CD14-positive monocyte (primary cell): Measurements from ENCODE around the gene PELI1. TPM values are rescaled to one million over a fixed set of nuclear protein-coding genes. Genes with fewer than 3 reads are reported as not detected.

ENCODE experiments used
- DNase-seq, 3 donors: peaks; one replicate each; pipeline ENCODE4 v3.0.0-alpha.2; 2011 to 2022
- H2AFZ ChIP-seq: 2 replicates; pipeline ENCODE4 v1.6.0; 2012; ENCODE audit warnings: mild to moderate bottlenecking, low read depth, low read length, inconsistent platforms; ENCODE audit not compliant: insufficient read depth, poor library complexity, severe bottlenecking
- H3K27ac ChIP-seq, 2 donors: 1 replicate in 1 of 2; 2 replicates in 1 of 2; pipeline ENCODE4 v1.5.1; 2012 to 2013; ENCODE audit warnings: low read length in 2 of 2, control low read depth in 1 of 2, inconsistent platforms in 1 of 2, low read depth in 1 of 2, mild to moderate bottlenecking in 1 of 2
- H3K27me3 ChIP-seq, 2 donors: one replicate each; pipeline versions ENCODE4 v1.6.0 to v1.6.1; 2011 to 2013; ENCODE audit warnings: low read length in 2 of 2; ENCODE audit not compliant: control insufficient read depth in 2 of 2, insufficient read depth in 2 of 2
- H3K36me3 ChIP-seq, 2 donors: replicated peaks in 1 of 2; 1 replicate in 1 of 2; 2 replicates in 1 of 2; pipeline versions ENCODE4 v1.5.1 to v1.6.1; 2012 to 2013; ENCODE audit warnings: low read length in 2 of 2, control low read depth in 1 of 2, inconsistent platforms in 1 of 2, mild to moderate bottlenecking in 1 of 2; ENCODE audit not compliant: insufficient read depth in 2 of 2, control insufficient read depth in 1 of 2
- H3K4me1 ChIP-seq, 2 donors: 1 replicate in 1 of 2; 2 replicates in 1 of 2; pipeline versions ENCODE4 v1.5.1 to v1.6.1; 2012 to 2013; ENCODE audit warnings: low read length in 2 of 2, control low read depth in 1 of 2, inconsistent platforms in 1 of 2, mild to moderate bottlenecking in 1 of 2, moderate library complexity in 1 of 2; ENCODE audit not compliant: insufficient read depth in 2 of 2, control insufficient read depth in 1 of 2
- H3K4me2 ChIP-seq: replicated peaks from 2 replicates; pipeline ENCODE3; 2012; ENCODE audit warnings: low read length, moderate library complexity, mild to moderate bottlenecking; ENCODE audit not compliant: poor library complexity, severe bottlenecking; ENCODE audit errors: extremely low read depth
- H3K4me3 ChIP-seq, 3 experiments: fragments of 200-600 bp in 1 of 3; sonication (generic) in 1 of 3; replicated peaks in 1 of 3; 1 replicate in 2 of 3; 2 replicates in 1 of 3; pipeline ENCODE4 v1.5.1; 2011 to 2013; ENCODE audit warnings: low read length in 3 of 3, mild to moderate bottlenecking in 3 of 3, control low read depth in 2 of 3, low read depth in 2 of 3, inconsistent platforms in 1 of 3, moderate library complexity in 1 of 3
- H3K79me2 ChIP-seq: 2 replicates; pipeline ENCODE4 v1.6.0; 2012; ENCODE audit warnings: mild to moderate bottlenecking, control low read depth, inconsistent platforms, low read length, moderate library complexity; ENCODE audit not compliant: insufficient read depth
- H3K9ac ChIP-seq: 2 replicates; pipeline ENCODE4 v1.6.0; 2017; ENCODE audit warnings: low read length, mild to moderate bottlenecking; ENCODE audit not compliant: insufficient read depth, poor library complexity, severe bottlenecking
- H3K9me3 ChIP-seq, 2 donors: replicated peaks in 1 of 2; 1 replicate in 1 of 2; 2 replicates in 1 of 2; pipeline versions ENCODE4 v1.5.1 to v1.6.1; 2012 to 2013; ENCODE audit warnings: low read length in 2 of 2, control low read depth in 1 of 2; ENCODE audit not compliant: control insufficient read depth in 1 of 2, insufficient read depth in 1 of 2
- H4K20me1 ChIP-seq: 2 replicates; pipeline ENCODE4 v1.6.0; 2012; ENCODE audit warnings: mild to moderate bottlenecking, low read length, control low read depth, moderate library complexity; ENCODE audit not compliant: insufficient read depth
- H3K27ac Mint-ChIP-seq, 7 donors: one replicate each; pipeline ENCODE4 v1.8.0; 2020; ENCODE audit warnings: mild to moderate bottlenecking in 7 of 7, mixed read lengths in 7 of 7, moderate library complexity in 6 of 7, inconsistent platforms in 2 of 7
- H3K27me3 Mint-ChIP-seq, 3 donors: one replicate each; pipeline ENCODE4 v1.8.0; 2021 to 2022; ENCODE audit warnings: low read depth in 3 of 3, mild to moderate bottlenecking in 3 of 3, mixed read lengths in 3 of 3, moderate library complexity in 3 of 3, inconsistent platforms in 1 of 3
- H3K36me3 Mint-ChIP-seq, 2 donors: one replicate each; pipeline ENCODE4 v1.8.0; 2020; ENCODE audit warnings: mixed read lengths in 2 of 2, inconsistent platforms in 1 of 2, mild to moderate bottlenecking in 1 of 2
- H3K4me1 Mint-ChIP-seq: one replicate; pipeline ENCODE4 v1.8.0; 2020; ENCODE audit warnings: mild to moderate bottlenecking, mixed read lengths
- H3K4me3 Mint-ChIP-seq, 2 donors: one replicate each; pipeline ENCODE4 v1.8.0; 2020; ENCODE audit warnings: mild to moderate bottlenecking in 2 of 2, mixed read lengths in 2 of 2, moderate library complexity in 1 of 2
- H3K9me3 Mint-ChIP-seq, 7 donors: one replicate each; pipeline ENCODE4 v1.8.0; 2020 to 2022; ENCODE audit warnings: mixed read lengths in 7 of 7, mild to moderate bottlenecking in 6 of 7, moderate library complexity in 6 of 7, inconsistent platforms in 2 of 7
- WGBS: methylation state at CpG from one replicate; pipeline ENCODE4 v1.1.5; 2013; ENCODE audit warnings: missing lambda C conversion rate; ENCODE audit not compliant: insufficient coverage; 5-methylcytosine and 5-hydroxymethylcytosine counted together
- intact Hi-C, 2 donors: fragments of 100-400 bp; cut with micrococcal nuclease; formaldehyde crosslinking; loops; one replicate each; pipeline versions ENCODE4 v1.15.0 to v1.15.1; 2023
- polyA plus RNA-seq, 3 donors: library from polyadenylated mRNA; depleted of rRNA in 1 of 3; unstranded in 2 of 3; stranded (reverse) in 1 of 3; fragments of 300-500 nt in 2 of 3; fragments of >200 nt in 1 of 3; fragmentation: Illumina TruSeq in 2 of 3; gene quantifications; 1 replicate in 2 of 3; 2 replicates in 1 of 3; pipeline ENCODE4 v1.2.3, GENCODE V29; 2012 to 2021
- TF ChIP-seq, protein P1 (sequence below): fragments of 200-600 bp; IDR thresholded peaks from one replicate; pipeline ENCODE4 v1.8.0; 2022; ENCODE audit warnings: antibody characterized with exemption, mild to moderate bottlenecking

PELI1 gene
- polyA plus RNA-seq, 3 donors: 44.7 to 106 (median 53.6) TPM

DNA sequence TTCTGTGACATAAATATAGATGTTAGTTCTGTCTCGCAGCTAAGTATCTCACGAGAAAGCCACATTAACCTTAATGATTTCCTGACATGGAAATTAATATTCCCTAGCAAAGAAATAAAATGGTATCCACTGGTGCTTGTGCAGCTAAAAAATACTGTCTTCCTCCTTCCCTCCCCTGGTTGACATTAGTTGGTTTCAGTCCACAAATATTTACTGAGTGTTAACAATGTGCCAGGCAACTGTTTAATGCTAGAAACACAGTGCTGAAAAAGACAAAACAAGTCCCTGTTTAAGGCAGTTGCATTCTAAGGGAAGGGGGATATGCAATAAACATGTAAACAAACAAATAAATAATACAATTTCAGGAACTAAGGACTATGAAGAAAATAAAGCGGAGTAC is 80.8 kb downstream of the PELI1 start:
- intact Hi-C loops: no loop called here
- peaks cover 10% of the 10 kb centered on the region for H3K4me1 Mint-ChIP-seq
- peaks cover 0 to 2% (median 2%) of the 10 kb centered on the region in 3 donors for H3K27me3 Mint-ChIP-seq
- peaks cover 0 to 11% of the 10 kb centered on the region in 2 donors for H3K4me1 ChIP-seq
- H3K4me2 ChIP-seq: no peak overlapping the region
- no peaks in the 10 kb centered on the region for H3K36me3 Mint-ChIP-seq
- no peaks in the 10 kb centered on the region for H3K9me3 ChIP-seq
- no peak overlapping the region for H3K9ac ChIP-seq
- H3K27ac ChIP-seq: no peak overlapping the region
- no peaks in the 10 kb centered on the region for H3K79me2 ChIP-seq
- H3K4me3 Mint-ChIP-seq: no peak overlapping the region
- H3K9me3 Mint-ChIP-seq: no peaks in the 10 kb centered on the region
- no peak overlapping the region for H2AFZ ChIP-seq
- H3K27me3 ChIP-seq: no peaks in the 10 kb centered on the region
- no peaks in the 10 kb centered on the region for H4K20me1 ChIP-seq
- no CpG with 5 or more reads among the region's 3 CpGs for WGBS
- H3K4me3 ChIP-seq: no peak overlapping the region
- DNase-seq: no peak
- H3K36me3 ChIP-seq: no peaks in the 10 kb centered on the region
- H3K27ac Mint-ChIP-seq: no peak overlapping the region
- TF ChIP-seq, protein P1, sequence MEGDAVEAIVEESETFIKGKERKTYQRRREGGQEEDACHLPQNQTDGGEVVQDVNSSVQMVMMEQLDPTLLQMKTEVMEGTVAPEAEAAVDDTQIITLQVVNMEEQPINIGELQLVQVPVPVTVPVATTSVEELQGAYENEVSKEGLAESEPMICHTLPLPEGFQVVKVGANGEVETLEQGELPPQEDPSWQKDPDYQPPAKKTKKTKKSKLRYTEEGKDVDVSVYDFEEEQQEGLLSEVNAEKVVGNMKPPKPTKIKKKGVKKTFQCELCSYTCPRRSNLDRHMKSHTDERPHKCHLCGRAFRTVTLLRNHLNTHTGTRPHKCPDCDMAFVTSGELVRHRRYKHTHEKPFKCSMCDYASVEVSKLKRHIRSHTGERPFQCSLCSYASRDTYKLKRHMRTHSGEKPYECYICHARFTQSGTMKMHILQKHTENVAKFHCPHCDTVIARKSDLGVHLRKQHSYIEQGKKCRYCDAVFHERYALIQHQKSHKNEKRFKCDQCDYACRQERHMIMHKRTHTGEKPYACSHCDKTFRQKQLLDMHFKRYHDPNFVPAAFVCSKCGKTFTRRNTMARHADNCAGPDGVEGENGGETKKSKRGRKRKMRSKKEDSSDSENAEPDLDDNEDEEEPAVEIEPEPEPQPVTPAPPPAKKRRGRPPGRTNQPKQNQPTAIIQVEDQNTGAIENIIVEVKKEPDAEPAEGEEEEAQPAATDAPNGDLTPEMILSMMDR: no peak

DNA sequence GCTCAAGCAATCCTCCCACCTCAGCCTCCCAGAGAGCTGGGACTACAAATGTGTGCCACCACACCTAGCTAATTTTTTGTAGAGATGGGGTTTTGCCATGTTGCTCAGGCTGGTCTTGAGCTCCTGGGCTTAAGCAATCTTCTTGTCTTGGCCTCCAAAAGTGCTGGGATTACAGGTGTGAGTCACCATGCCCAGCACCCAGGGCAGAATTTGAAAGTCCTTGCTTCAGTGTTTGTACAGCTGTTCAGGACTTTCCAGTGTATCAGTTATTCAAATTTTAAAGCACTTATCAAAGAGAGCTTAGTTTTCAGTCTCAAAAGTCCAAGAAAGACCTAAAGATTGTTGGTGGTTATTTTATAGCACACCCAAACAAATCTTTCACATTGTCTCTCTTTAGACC is 81.4 kb downstream of the PELI1 start:
- H3K27me3 ChIP-seq: no peaks in the 10 kb centered on the region
- intact Hi-C loops: no loop called here
- H3K4me1 ChIP-seq: peaks cover 0 to 11% of the 10 kb centered on the region in 2 donors
- H3K4me3 Mint-ChIP-seq: no peak overlapping the region
- H3K27me3 Mint-ChIP-seq: peaks cover 0 to 2% (median 2%) of the 10 kb centered on the region in 3 donors
- no peaks in the 10 kb centered on the region for H3K79me2 ChIP-seq
- no peaks in the 10 kb centered on the region for H3K36me3 ChIP-seq
- no peaks in the 10 kb centered on the region for H3K9me3 Mint-ChIP-seq
- no peak overlapping the region for H3K4me2 ChIP-seq
- H4K20me1 ChIP-seq: no peaks in the 10 kb centered on the region
- no peak overlapping the region for H3K9ac ChIP-seq
- no peaks in the 10 kb centered on the region for H3K36me3 Mint-ChIP-seq
- peaks cover 10% of the 10 kb centered on the region for H3K4me1 Mint-ChIP-seq
- no peaks in the 10 kb centered on the region for H3K9me3 ChIP-seq
- H3K27ac ChIP-seq: no peak overlapping the region
- TF ChIP-seq, protein P1: no peak
- DNase-seq: peak in 1 of 3 donors; percentile 25
- no peak overlapping the region for H3K27ac Mint-ChIP-seq
- no peak overlapping the region for H2AFZ ChIP-seq
- no peak overlapping the region for H3K4me3 ChIP-seq
